Keratinocyte (primary cell): Measurements from ENCODE around the gene RBBP5.

Experiments
- CTCF ChIP-seq, 3 experiments: IDR thresholded peaks in 1 of 3; conservative IDR thresholded peaks in 1 of 3; optimal IDR thresholded peaks in 1 of 3; 2 replicates in 2 of 3; 3 replicates in 1 of 3; pipeline versions ENCODE3 to v1.5.1; 2011; ENCODE audit warnings: low read length in 3 of 3, mild to moderate bottlenecking in 3 of 3, moderate library complexity in 2 of 3, control low read depth in 1 of 3, inconsistent platforms in 1 of 3; ENCODE audit not compliant: insufficient read depth in 2 of 3; ENCODE audit errors: extremely low read depth in 1 of 3
- EZH2 ChIP-seq: IDR thresholded peaks from one replicate; pipeline ENCODE4 v1.6.1; 2012; ENCODE audit warnings: inconsistent platforms, mild to moderate bottlenecking, low read length, moderate library complexity

- TF ChIP-seq CTCF (optimal IDR thresholded peaks at IDR 0.05 in 1 of 3, IDR thresholded peaks at IDR 0.05 in 1 of 3, conservative IDR thresholded peaks at IDR 0.05 in 1 of 3; ENCODE audit: extremely low read depth in 1 of 3, insufficient read depth in 2 of 3, low read length in 3 of 3) (no peak), EZH2 (no peak)
Measured at GRCh38 chr1:205041998-205042910, 79.5 kb downstream of the RBBP5 start.
